T-cell (primary cell): ENCODE results near the gene ETDC. TPM values are rescaled to one million over a fixed set of nuclear protein-coding genes. Genes with fewer than 3 reads are reported as not detected.
"Not testable (repeated sequence)": the region's sequence is repeated elsewhere in the genome, so short reads cannot be mapped to it uniquely, and the experiment has no call there.

ENCODE experiments used
- ATAC-seq, 4 experiments: fragments of 200-7000 bp in 3 of 4; fragments of 150-1000 bp in 1 of 4; cut with Tn5 transposase; replicated peaks in 1 of 4; 1 replicate in 3 of 4; 2 replicates in 1 of 4; pipeline ENCODE4 v1.10.0; 2021; ENCODE audit warnings: moderate library complexity in 3 of 4, mild to moderate bottlenecking in 2 of 4, moderate number of reproducible peaks in 1 of 4
- CTCF ChIA-PET, 2 donors: fragments of 300-600 bp; sonication (Branson Sonifier 250); formaldehyde crosslinking; loops; one replicate each; lab custom pipeline; 2022; ENCODE audit warnings: antibody characterized with exemption in 2 of 2; lab: Charles Lee
- POLR2A ChIA-PET, 2 donors: fragments of 300-600 bp; sonication (Branson Sonifier 250); formaldehyde crosslinking; loops; one replicate each; lab custom pipeline; 2022; ENCODE audit warnings: antibody characterized with exemption in 2 of 2; lab: Charles Lee
- DNase-seq, 35 experiments: peaks; one replicate each; pipeline versions ENCODE4 v3.0.0 to v3.0.0-alpha.2; 2013 to 2023
- H3K27ac ChIP-seq: one replicate; pipeline ENCODE4 v1.5.1; 2013; ENCODE audit warnings: low read length
- H3K27me3 ChIP-seq, 2 experiments: replicated peaks in 1 of 2; 1 replicate in 1 of 2; 2 replicates in 1 of 2; pipeline versions ENCODE4 v1.6.1 to v1.7.0; 2013; ENCODE audit warnings: low read length in 1 of 2, mixed read lengths in 1 of 2; ENCODE audit not compliant: control insufficient read depth in 2 of 2, insufficient read depth in 2 of 2; ENCODE audit errors: extremely low read depth in 1 of 2
- H3K36me3 ChIP-seq, 2 donors: 1 replicate in 1 of 2; 2 replicates in 1 of 2; pipeline versions ENCODE4 v1.6.1 to v1.7.0; 2013; ENCODE audit warnings: low read length in 1 of 2; ENCODE audit not compliant: control insufficient read depth in 2 of 2, insufficient read depth in 1 of 2; ENCODE audit errors: extremely low read depth in 1 of 2
- H3K4me1 ChIP-seq, 2 experiments: 1 replicate in 1 of 2; 2 replicates in 1 of 2; pipeline versions ENCODE4 v1.6.1 to v1.7.0; 2013; ENCODE audit warnings: low read length in 2 of 2, mixed read lengths in 1 of 2; ENCODE audit not compliant: insufficient read depth in 2 of 2, control insufficient read depth in 1 of 2; ENCODE audit errors: extremely low read depth in 1 of 2
- H3K4me3 ChIP-seq, 2 donors: 1 replicate in 1 of 2; 2 replicates in 1 of 2; pipeline versions ENCODE4 v1.5.1 to v1.7.0; 2013; ENCODE audit warnings: mild to moderate bottlenecking in 2 of 2, low read length in 1 of 2, moderate library complexity in 1 of 2; ENCODE audit not compliant: control insufficient read depth in 1 of 2; ENCODE audit errors: extremely low read depth in 1 of 2
- H3K9me3 ChIP-seq: 2 replicates; pipeline ENCODE4 v1.7.0; 2013
- H3K27ac Mint-ChIP-seq, 2 donors: one replicate each; pipeline ENCODE4 v1.8.0; 2020 to 2021; ENCODE audit warnings: mild to moderate bottlenecking in 2 of 2, mixed read lengths in 2 of 2
- H3K27me3 Mint-ChIP-seq, 2 donors: one replicate each; pipeline ENCODE4 v1.8.0; 2021 to 2022; ENCODE audit warnings: mixed read lengths in 2 of 2
- H3K36me3 Mint-ChIP-seq: one replicate; pipeline ENCODE4 v1.8.0; 2021; ENCODE audit warnings: mixed read lengths
- H3K4me1 Mint-ChIP-seq, 3 donors: one replicate each; pipeline ENCODE4 v1.8.0; 2020 to 2022; ENCODE audit warnings: mixed read lengths in 3 of 3, mild to moderate bottlenecking in 1 of 3
- H3K4me3 Mint-ChIP-seq, 3 donors: one replicate each; pipeline ENCODE4 v1.8.0; 2020 to 2022; ENCODE audit warnings: mild to moderate bottlenecking in 3 of 3, mixed read lengths in 3 of 3, moderate library complexity in 3 of 3
- H3K9me3 Mint-ChIP-seq, 3 donors: one replicate each; pipeline ENCODE4 v1.8.0; 2020 to 2022; ENCODE audit warnings: mixed read lengths in 3 of 3
- WGBS: methylation state at CpG from one replicate; pipeline ENCODE4 v1.1.5; 2013; ENCODE audit warnings: missing lambda C conversion rate; ENCODE audit not compliant: insufficient coverage; 5-methylcytosine and 5-hydroxymethylcytosine counted together
- total RNA-seq, 35 experiments: library from RNA in 6 of 35; stranded (reverse) in 6 of 35; fragments of 120-200 nt in 1 of 35; gene quantifications; one replicate each; pipeline versions ENCODE4 v1.2.1 to v1.2.4 and lab custom pipeline; 2013 to 2026

Gene ETDC
- total RNA-seq (not detected), total RNA-seq (lab: John Stamatoyannopoulos, UW) (0 reads per million in 29 experiments)
- not detected for total RNA-seq (2013)

- Mint-ChIP-seq H3K4me3 (no peak within 1 kb of the TSS), H3K27ac (no peak within 1 kb of the TSS), H3K4me1 (peaks cover 0 to 19% (median 6%) of the 10 kb centered on the region in 3 donors), H3K36me3 (peaks cover 14% of the 10 kb centered on the region), H3K27me3 (peaks cover 0 to 7% of the 10 kb centered on the region in 2 donors), H3K9me3 (peaks cover 0 to 6% (median 0%) of the 10 kb centered on the region in 3 donors)
- Histone ChIP-seq H3K4me1 (no peaks in the 10 kb centered on the region), H3K4me3 (no peak within 1 kb of the TSS), H3K9me3 (no peaks in the 10 kb centered on the region), H3K27me3 (no peaks in the 10 kb centered on the region), H3K36me3 (no peaks in the 10 kb centered on the region), H3K27ac (no peak within 1 kb of the TSS)
- no CpG with 5 or more reads among the region's 1 CpG for WGBS
- ChIA-PET CTCF (no interaction called here), POLR2A (no interaction called here)
- DNase-seq = no peak
- no peak for ATAC-seq
Observed at GRCh38 chrX:135309430-135309923, at the start of gene ETDC. TSS of gene ETDC (plus strand) at chrX:135309480. CDS start at chrX:135309480, 0 bp downstream.

DNA sequence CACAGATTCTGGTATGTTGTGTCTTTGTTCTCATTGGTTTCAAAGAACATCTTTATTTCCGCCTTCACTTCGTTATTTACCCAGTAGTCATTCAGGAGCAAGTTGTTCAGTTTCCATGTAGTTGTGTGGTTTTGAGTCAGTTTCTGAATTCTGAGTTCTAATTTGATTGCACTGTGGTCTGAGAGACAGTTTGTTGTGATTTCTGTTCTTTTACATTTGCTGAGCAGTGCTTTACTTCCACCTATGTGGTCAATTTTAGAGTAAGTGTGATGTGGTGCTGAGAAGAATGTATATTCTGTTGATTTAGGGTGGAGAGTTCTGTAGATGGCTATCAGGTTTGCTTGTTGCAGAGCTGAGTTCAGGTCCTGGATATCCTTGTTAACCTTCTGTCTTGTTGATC is 48.3 kb upstream of the ETDC start:
- H3K27ac ChIP-seq, H3K27me3 ChIP-seq, CTCF ChIA-PET, H3K9me3 ChIP-seq, DNase-seq, H3K9me3 Mint-ChIP-seq, H3K36me3 ChIP-seq, H3K27ac Mint-ChIP-seq, H3K4me1 Mint-ChIP-seq, POLR2A ChIA-PET, H3K4me3 Mint-ChIP-seq, H3K4me1 ChIP-seq, ATAC-seq, H3K4me3 ChIP-seq, H3K36me3 Mint-ChIP-seq: not testable (repeated sequence)
- H3K27me3 Mint-ChIP-seq = peaks cover 6 to 60% of the 10 kb centered on the region in 2 donors
- WGBS = no CpG with 5 or more reads among the region's 2 CpGs

- H3K4me3 Mint-ChIP-seq, POLR2A ChIA-PET, H3K4me1 ChIP-seq, H3K4me3 ChIP-seq, H3K27ac Mint-ChIP-seq, DNase-seq, H3K27me3 ChIP-seq, H3K9me3 ChIP-seq, H3K9me3 Mint-ChIP-seq, CTCF ChIA-PET, H3K27ac ChIP-seq, H3K4me1 Mint-ChIP-seq, ATAC-seq, H3K36me3 Mint-ChIP-seq, H3K36me3 ChIP-seq: not testable (repeated sequence)
- peaks cover 6 to 58% of the 10 kb centered on the region in 2 donors for H3K27me3 Mint-ChIP-seq
- 97% methylated on average over 6 of the region's 8 CpGs for WGBS
Observed at GRCh38 chrX:135263376-135263775, 45.9 kb upstream of the ETDC start.

DNA sequence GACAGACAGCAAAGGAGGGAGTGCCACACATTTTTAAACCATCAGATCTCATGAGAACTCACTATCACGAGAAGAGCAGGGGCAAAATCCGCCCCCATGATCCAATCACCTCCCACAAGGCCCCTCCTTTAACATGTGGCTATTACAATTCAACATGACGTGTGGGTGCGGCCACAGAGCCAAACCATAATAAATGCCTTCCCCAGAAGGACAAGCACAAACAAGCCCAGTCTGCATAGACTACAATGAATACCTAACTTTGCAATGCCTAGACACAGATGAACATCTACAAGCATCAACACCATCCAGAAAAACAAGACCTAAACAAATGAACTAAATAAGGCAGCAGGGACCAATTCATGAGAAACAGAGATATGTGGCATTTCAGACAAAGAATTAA is 45.1 kb upstream of the ETDC start:
- Mint-ChIP-seq H3K4me3 (no peak overlapping the region), H3K36me3 (no peaks in the 10 kb centered on the region), H3K27me3 (peaks cover 6 to 55% of the 10 kb centered on the region in 2 donors), H3K27ac (no peak overlapping the region), H3K9me3 (peaks cover 0 to 8% (median 2%) of the 10 kb centered on the region in 3 donors), H3K4me1 (no peaks in the 10 kb centered on the region)
- Histone ChIP-seq H3K27me3 (no peaks in the 10 kb centered on the region), H3K36me3 (no peaks in the 10 kb centered on the region), H3K27ac (no peak overlapping the region), H3K4me1 (no peaks in the 10 kb centered on the region), H3K4me3 (no peak overlapping the region), H3K9me3 (no peaks in the 10 kb centered on the region)
- DNase-seq (no peak), ATAC-seq (no peak)
- ChIA-PET CTCF (no interaction called here), POLR2A (no interaction called here)
- 80% methylated on average over 2 of the region's 4 CpGs for WGBS

GRCh38 chrX:135273162-135273561 is 36.1 kb upstream of the ETDC start:
- Mint-ChIP-seq H3K4me1 (peaks cover 0 to 2% (median 0%) of the 10 kb centered on the region in 3 donors), H3K4me3 (no peak overlapping the region), H3K27me3 (peaks cover 0 to 14% of the 10 kb centered on the region in 2 donors), H3K27ac (no peak overlapping the region), H3K9me3 (peaks cover 4 to 10% (median 10%) of the 10 kb centered on the region in 3 donors), H3K36me3 (no peaks in the 10 kb centered on the region)
- no peaks in the 10 kb centered on the region for H3K9me3 ChIP-seq
- H3K27me3 ChIP-seq = no peaks in the 10 kb centered on the region
- no peak overlapping the region for H3K4me3 ChIP-seq
- no peaks in the 10 kb centered on the region for H3K4me1 ChIP-seq
- no peak overlapping the region for H3K27ac ChIP-seq
- DNase-seq = no peak
- H3K36me3 ChIP-seq = no peaks in the 10 kb centered on the region
- ATAC-seq = no peak
- ChIA-PET CTCF (no interaction called here), POLR2A (no interaction called here)
- 92% methylated on average over 2 of the region's 5 CpGs for WGBS

DNA sequence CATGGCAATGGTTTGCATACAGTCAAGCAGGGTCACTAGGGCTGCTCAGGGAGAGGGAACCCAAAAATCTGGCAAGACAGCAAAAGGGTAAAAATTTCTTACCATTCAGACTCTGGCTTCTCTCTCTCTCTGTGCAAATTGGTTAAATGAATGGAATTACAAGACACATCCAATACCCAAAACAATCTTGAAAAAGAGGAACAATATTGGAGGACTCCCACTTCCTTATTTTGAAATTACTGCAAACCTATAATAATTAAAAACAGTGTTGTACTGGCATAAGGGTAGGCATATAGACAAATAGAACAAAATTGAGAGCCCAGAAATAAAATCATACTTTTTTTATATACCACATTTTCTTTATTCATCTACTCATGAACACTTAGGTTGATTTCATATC is 33.3 kb upstream of the ETDC start:
- no peak overlapping the region for H3K27ac ChIP-seq
- Mint-ChIP-seq H3K4me1 (peaks cover 0 to 2% (median 0%) of the 10 kb centered on the region in 3 donors), H3K36me3 (no peaks in the 10 kb centered on the region), H3K27ac (no peak overlapping the region), H3K9me3 (peaks cover 19 to 26% (median 25%) of the 10 kb centered on the region in 3 donors), H3K4me3 (no peak overlapping the region), H3K27me3 (peaks cover 0 to 18% of the 10 kb centered on the region in 2 donors)
- CTCF ChIA-PET = no interaction called here
- no peaks in the 10 kb centered on the region for H3K9me3 ChIP-seq
- H3K36me3 ChIP-seq = no peaks in the 10 kb centered on the region
- H3K4me1 ChIP-seq = no peaks in the 10 kb centered on the region
- POLR2A ChIA-PET = no interaction called here
- DNase-seq = no peak
- no peak for ATAC-seq
- no peaks in the 10 kb centered on the region for H3K27me3 ChIP-seq
- no peak overlapping the region for H3K4me3 ChIP-seq
